IPS DF 6.9 (cell line): ENCODE measurements around the gene RIMS1.

Source experiments
- DNase-seq: peaks from one replicate; pipeline ENCODE4 v3.0.0-alpha.2; 2013; ENCODE audit warnings: low read depth, low spot score
- H3K27ac ChIP-seq: one replicate; pipeline ENCODE4 v1.5.1; 2013; ENCODE audit warnings: low read length, control low read depth
- H3K27me3 ChIP-seq: 2 replicates; pipeline ENCODE4 v1.6.1; 2013; ENCODE audit warnings: mild to moderate bottlenecking, low read length; ENCODE audit not compliant: control insufficient read depth, insufficient read depth
- H3K36me3 ChIP-seq: 2 replicates; pipeline ENCODE4 v1.6.1; 2013; ENCODE audit warnings: low read length; ENCODE audit not compliant: control insufficient read depth, insufficient read depth
- H3K4me1 ChIP-seq: 2 replicates; pipeline ENCODE4 v1.6.1; 2013; ENCODE audit warnings: low read length; ENCODE audit not compliant: control insufficient read depth, insufficient read depth
- H3K4me3 ChIP-seq: 2 replicates; pipeline ENCODE4 v1.5.1; 2013; ENCODE audit warnings: mild to moderate bottlenecking, low read length
- H3K9me3 ChIP-seq: 2 replicates; pipeline ENCODE4 v1.6.1; 2013; ENCODE audit warnings: low read length, inconsistent platforms; ENCODE audit not compliant: control insufficient read depth, insufficient read depth
- WGBS: extraction: QIAGEN DNeasy Blood & Tissue Kit; methylation state at CpG from one replicate; pipeline ENCODE4 v1.1.7; 2013; ENCODE audit warnings: mixed read lengths, missing lambda C conversion rate; ENCODE audit not compliant: insufficient read length, insufficient coverage; 5-methylcytosine and 5-hydroxymethylcytosine counted together

RIMS1 gene

GRCh38 chr6:72037006-72037405, 150.7 kb downstream of the RIMS1 start:
- no peaks in the 10 kb centered on the region for H3K36me3 ChIP-seq
- WGBS: no CpG with 5 or more reads among the region's 4 CpGs
- no peak overlapping the region for H3K4me3 ChIP-seq
- no peak for DNase-seq
- no peak overlapping the region for H3K27ac ChIP-seq
- no peaks in the 10 kb centered on the region for H3K9me3 ChIP-seq
- no peaks in the 10 kb centered on the region for H3K27me3 ChIP-seq
- no peaks in the 10 kb centered on the region for H3K4me1 ChIP-seq

GRCh38 chr6:72040111-72040510, 153.8 kb downstream of the RIMS1 start:
- Histone ChIP-seq H3K4me1 (no peaks in the 10 kb centered on the region), H3K4me3 (no peak overlapping the region), H3K36me3 (no peaks in the 10 kb centered on the region), H3K27me3 (no peaks in the 10 kb centered on the region), H3K9me3 (no peaks in the 10 kb centered on the region), H3K27ac (no peak overlapping the region)
- DNase-seq: no peak

GRCh38 chr6:72042088-72042487, 155.7 kb downstream of the RIMS1 start:
- DNase-seq: no peak
- H3K27ac ChIP-seq: no peak overlapping the region
- WGBS: no CpG with 5 or more reads among the region's 2 CpGs
- H3K9me3 ChIP-seq: no peaks in the 10 kb centered on the region
- H3K36me3 ChIP-seq: no peaks in the 10 kb centered on the region
- H3K4me3 ChIP-seq: no peak overlapping the region
- H3K27me3 ChIP-seq: no peaks in the 10 kb centered on the region
- no peaks in the 10 kb centered on the region for H3K4me1 ChIP-seq

GRCh38 chr6:72048080-72048479, 161.7 kb downstream of the RIMS1 start:
- H3K27ac ChIP-seq: no peak overlapping the region
- no peaks in the 10 kb centered on the region for H3K4me1 ChIP-seq
- H3K27me3 ChIP-seq: no peaks in the 10 kb centered on the region
- H3K4me3 ChIP-seq: no peak overlapping the region
- WGBS: no CpG with 5 or more reads among the region's 2 CpGs
- H3K36me3 ChIP-seq: no peaks in the 10 kb centered on the region
- H3K9me3 ChIP-seq: no peaks in the 10 kb centered on the region
- DNase-seq: no peak

GRCh38 chr6:72049376-72049775, 163.0 kb downstream of the RIMS1 start:
- H3K4me3 ChIP-seq: no peak overlapping the region
- 100% methylated on average over 1 of the region's 3 CpGs for WGBS
- H3K36me3 ChIP-seq: no peaks in the 10 kb centered on the region
- H3K9me3 ChIP-seq: no peaks in the 10 kb centered on the region
- no peaks in the 10 kb centered on the region for H3K27me3 ChIP-seq
- H3K27ac ChIP-seq: no peak overlapping the region
- no peak for DNase-seq
- H3K4me1 ChIP-seq: no peaks in the 10 kb centered on the region

GRCh38 chr6:72061286-72061685, 174.9 kb downstream of the RIMS1 start:
- no peak for DNase-seq
- Histone ChIP-seq H3K36me3 (no peaks in the 10 kb centered on the region), H3K27me3 (no peaks in the 10 kb centered on the region), H3K9me3 (no peaks in the 10 kb centered on the region), H3K4me3 (no peak overlapping the region), H3K4me1 (no peaks in the 10 kb centered on the region), H3K27ac (no peak overlapping the region)
- no CpG with 5 or more reads among the region's 6 CpGs for WGBS

- Histone ChIP-seq H3K9me3 (no peaks in the 10 kb centered on the region), H3K4me3 (no peak overlapping the region), H3K4me1 (no peaks in the 10 kb centered on the region), H3K27me3 (no peaks in the 10 kb centered on the region), H3K27ac (no peak overlapping the region), H3K36me3 (no peaks in the 10 kb centered on the region)
- 100% methylated on average over 2 of the region's 7 CpGs for WGBS
- no peak for DNase-seq
Measured at GRCh38 chr6:72064399-72064975, 178.1 kb downstream of the RIMS1 start.

GRCh38 chr6:72078096-72078495, 191.7 kb downstream of the RIMS1 start:
- no peak overlapping the region for H3K27ac ChIP-seq
- H3K4me1 ChIP-seq: no peaks in the 10 kb centered on the region
- no peak overlapping the region for H3K4me3 ChIP-seq
- no peaks in the 10 kb centered on the region for H3K27me3 ChIP-seq
- no peaks in the 10 kb centered on the region for H3K36me3 ChIP-seq
- no CpG with 5 or more reads among the region's 1 CpG for WGBS
- no peak for DNase-seq
- H3K9me3 ChIP-seq: no peaks in the 10 kb centered on the region

- Histone ChIP-seq H3K4me3 (no peak overlapping the region), H3K27me3 (no peaks in the 10 kb centered on the region), H3K4me1 (no peaks in the 10 kb centered on the region), H3K9me3 (no peaks in the 10 kb centered on the region), H3K27ac (no peak overlapping the region), H3K36me3 (no peaks in the 10 kb centered on the region)
- WGBS: no CpG with 5 or more reads among the region's 2 CpGs
- no peak for DNase-seq
Measured at GRCh38 chr6:72080260-72080941, 194.1 kb downstream of the RIMS1 start.

- Histone ChIP-seq H3K4me1 (no peaks in the 10 kb centered on the region), H3K9me3 (no peaks in the 10 kb centered on the region), H3K27ac (no peak overlapping the region), H3K36me3 (no peaks in the 10 kb centered on the region), H3K4me3 (no peak overlapping the region), H3K27me3 (no peaks in the 10 kb centered on the region)
- DNase-seq: no peak
Measured at GRCh38 chr6:72081871-72082270, 195.5 kb downstream of the RIMS1 start.

- no CpG with 5 or more reads among the region's 1 CpG for WGBS
- no peak overlapping the region for H3K27ac ChIP-seq
Measured at GRCh38 chr6:72083976-72084375, 197.6 kb downstream of the RIMS1 start.

More at GRCh38 chr6:72083976-72084375, 197.6 kb downstream of the RIMS1 start:
- no peak overlapping the region for H3K4me3 ChIP-seq
- no peaks in the 10 kb centered on the region for H3K4me1 ChIP-seq
- no peak for DNase-seq
- no peaks in the 10 kb centered on the region for H3K9me3 ChIP-seq
- H3K27me3 ChIP-seq: no peaks in the 10 kb centered on the region
- H3K36me3 ChIP-seq: no peaks in the 10 kb centered on the region
